Upper lobe of left lung (tissue), 4 donors: ENCODE results near the gene TTC17.

Experiments
- CTCF ChIP-seq, 6 experiments: fragments of 450-650 bp in 4 of 6; fragments of 200-600 bp in 2 of 6; sonication (generic) in 2 of 6; IDR thresholded peaks; one replicate each; pipeline ENCODE4 v1.5.1; 2016 to 2019; ENCODE audit warnings: antibody characterized with exemption in 6 of 6
- POLR2A ChIP-seq, 4 donors: fragments of 450-650 bp; IDR thresholded peaks; one replicate each; pipeline ENCODE4 v1.5.1; 2016 to 2017; ENCODE audit warnings: antibody characterized with exemption in 4 of 4, mild to moderate bottlenecking in 2 of 4
- POLR2AphosphoS5 ChIP-seq, 2 donors: sonication (generic); formaldehyde crosslinking; IDR thresholded peaks; one replicate each; pipeline ENCODE4 v1.5.1; 2017; ENCODE audit warnings: antibody characterized with exemption in 2 of 2

- TF ChIP-seq POLR2A (IDR thresholded peaks at IDR 0.05) (no peak), CTCF (IDR thresholded peaks at IDR 0.05) (no peak), POLR2AphosphoS5 (IDR thresholded peaks at IDR 0.05) (no peak)
Measured at GRCh38 chr11:43434893-43435292, 76.2 kb downstream of the TTC17 start.
